Upper lobe of left lung (tissue), 6 donors: ENCODE measurements around the gene KLF6. TPM values are rescaled to one million over a fixed set of nuclear protein-coding genes. Genes with fewer than 3 reads are reported as not detected.
A peak's percentile ranks its signal among the peaks of the same experiment; 100 is the strongest.

ENCODE experiments used
- ATAC-seq, 2 donors: fragments of 200-7000 bp; cut with Tn5 transposase; one replicate each; pipeline ENCODE4 v1.9.1; 2022; ENCODE audit warnings: mild to moderate bottlenecking in 2 of 2, moderate library complexity in 2 of 2; ENCODE audit not compliant: low FRiP score in 2 of 2
- DNase-seq, 2 donors: peaks; one replicate each; pipeline ENCODE4 v3.0.0-alpha.2; 2019 to 2020
- H3K27ac ChIP-seq, 4 donors: fragments of 200-600 bp; sonication (generic); one replicate each; pipeline ENCODE4 v1.5.1; 2016 to 2019
- H3K27me3 ChIP-seq, 4 donors: fragments of 200-600 bp; sonication (generic); one replicate each; pipeline ENCODE4 v1.5.1; 2017 to 2019
- H3K36me3 ChIP-seq, 4 donors: fragments of 200-600 bp; sonication (generic); one replicate each; pipeline ENCODE4 v1.5.1; 2016 to 2019
- H3K4me1 ChIP-seq, 4 donors: fragments of 200-600 bp; sonication (generic); one replicate each; pipeline ENCODE4 v1.5.1; 2018 to 2019
- H3K4me3 ChIP-seq, 4 donors: fragments of 200-600 bp; sonication (generic); one replicate each; pipeline ENCODE4 v1.5.1; 2017 to 2019; ENCODE audit warnings: mild to moderate bottlenecking in 2 of 4, moderate library complexity in 1 of 4
- H3K9me3 ChIP-seq, 4 donors: fragments of 200-600 bp; sonication (generic); one replicate each; pipeline ENCODE4 v1.5.1; 2018 to 2019
- EP300 ChIP-seq, 4 donors: sonication (generic); formaldehyde crosslinking; IDR thresholded peaks; one replicate each; pipeline ENCODE4 v1.5.1; 2017; ENCODE audit warnings: antibody characterized with exemption in 4 of 4, control low read depth in 2 of 4
- POLR2A ChIP-seq, 4 donors: fragments of 450-650 bp; IDR thresholded peaks; one replicate each; pipeline ENCODE4 v1.5.1; 2016 to 2017; ENCODE audit warnings: antibody characterized with exemption in 4 of 4, mild to moderate bottlenecking in 2 of 4
- POLR2AphosphoS5 ChIP-seq, 2 donors: sonication (generic); formaldehyde crosslinking; IDR thresholded peaks; one replicate each; pipeline ENCODE4 v1.5.1; 2017; ENCODE audit warnings: antibody characterized with exemption in 2 of 2
- WGBS, 2 donors: methylation state at CpG; one replicate each; pipeline ENCODE4 v1.1.5; 2017 to 2018; 5-methylcytosine and 5-hydroxymethylcytosine counted together
- total RNA-seq, 6 donors: library from RNA; depleted of rRNA in 4 of 6; stranded (reverse); fragments of >200 nt in 4 of 6; gene quantifications; one replicate each; pipeline versions ENCODE4 v1.1.0 to v1.2.1, GENCODE V29; 2016 to 2021
- TF ChIP-seq, protein P1 (sequence below), 6 experiments: fragments of 450-650 bp in 4 of 6; fragments of 200-600 bp in 2 of 6; sonication (generic) in 2 of 6; IDR thresholded peaks; one replicate each; pipeline ENCODE4 v1.5.1; 2016 to 2019; ENCODE audit warnings: antibody characterized with exemption in 6 of 6
- donor health status: DM: no; HTN: no; CAD: no; lungs with moderate emphysema.
- donor health status: DM: no; HTN: yes; CAD: no; lungs with severe emphysema.

The KLF6 gene
- total RNA-seq, 6 donors from 2014 or later: 164 to 439 (median 249) TPM

DNA sequence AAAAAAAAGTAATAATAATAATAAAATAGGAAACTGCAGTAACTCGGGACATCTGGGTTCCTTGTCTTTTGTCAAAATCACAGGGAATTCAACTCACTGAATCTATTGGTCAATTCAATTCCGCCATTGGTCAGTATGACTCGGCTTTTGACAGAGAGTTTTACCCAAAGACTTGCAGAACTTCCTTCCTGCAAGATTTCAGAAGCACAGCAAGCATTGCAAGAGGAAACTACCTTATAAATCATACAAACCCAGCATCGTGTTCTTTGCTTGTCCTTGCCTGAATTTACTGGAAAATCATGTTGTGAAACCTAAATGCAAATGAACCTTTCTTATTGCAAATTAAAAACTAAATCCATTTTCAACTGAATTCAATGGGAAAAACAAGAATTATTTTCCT lies 15.5 kb downstream of the KLF6 start:
- DNase-seq (no peak), ATAC-seq (peak in 1 of 2 donors; percentile 11)
- H3K36me3 ChIP-seq: peaks cover 0 to 8% (median 0%) of the 10 kb centered on the region in 4 donors
- TF ChIP-seq EP300 (IDR thresholded peaks at IDR 0.05) (no peak), POLR2AphosphoS5 (IDR thresholded peaks at IDR 0.05) (no peak), POLR2A (IDR thresholded peaks at IDR 0.05) (no peak)
- TF ChIP-seq, protein P1, sequence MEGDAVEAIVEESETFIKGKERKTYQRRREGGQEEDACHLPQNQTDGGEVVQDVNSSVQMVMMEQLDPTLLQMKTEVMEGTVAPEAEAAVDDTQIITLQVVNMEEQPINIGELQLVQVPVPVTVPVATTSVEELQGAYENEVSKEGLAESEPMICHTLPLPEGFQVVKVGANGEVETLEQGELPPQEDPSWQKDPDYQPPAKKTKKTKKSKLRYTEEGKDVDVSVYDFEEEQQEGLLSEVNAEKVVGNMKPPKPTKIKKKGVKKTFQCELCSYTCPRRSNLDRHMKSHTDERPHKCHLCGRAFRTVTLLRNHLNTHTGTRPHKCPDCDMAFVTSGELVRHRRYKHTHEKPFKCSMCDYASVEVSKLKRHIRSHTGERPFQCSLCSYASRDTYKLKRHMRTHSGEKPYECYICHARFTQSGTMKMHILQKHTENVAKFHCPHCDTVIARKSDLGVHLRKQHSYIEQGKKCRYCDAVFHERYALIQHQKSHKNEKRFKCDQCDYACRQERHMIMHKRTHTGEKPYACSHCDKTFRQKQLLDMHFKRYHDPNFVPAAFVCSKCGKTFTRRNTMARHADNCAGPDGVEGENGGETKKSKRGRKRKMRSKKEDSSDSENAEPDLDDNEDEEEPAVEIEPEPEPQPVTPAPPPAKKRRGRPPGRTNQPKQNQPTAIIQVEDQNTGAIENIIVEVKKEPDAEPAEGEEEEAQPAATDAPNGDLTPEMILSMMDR (IDR thresholded peaks at IDR 0.05): no peak
- WGBS, 2 donors: 53 to 64% methylated on average over 4 of the region's 4 CpGs
- no peaks in the 10 kb centered on the region for H3K27me3 ChIP-seq
- H3K4me3 ChIP-seq: no peak overlapping the region
- peak overlapping the region in 2 of 4 donors; percentile 37 to 74 for H3K27ac ChIP-seq
- peaks cover 5 to 13% (median 11%) of the 10 kb centered on the region in 4 donors for H3K4me1 ChIP-seq
- H3K9me3 ChIP-seq: no peaks in the 10 kb centered on the region

DNA sequence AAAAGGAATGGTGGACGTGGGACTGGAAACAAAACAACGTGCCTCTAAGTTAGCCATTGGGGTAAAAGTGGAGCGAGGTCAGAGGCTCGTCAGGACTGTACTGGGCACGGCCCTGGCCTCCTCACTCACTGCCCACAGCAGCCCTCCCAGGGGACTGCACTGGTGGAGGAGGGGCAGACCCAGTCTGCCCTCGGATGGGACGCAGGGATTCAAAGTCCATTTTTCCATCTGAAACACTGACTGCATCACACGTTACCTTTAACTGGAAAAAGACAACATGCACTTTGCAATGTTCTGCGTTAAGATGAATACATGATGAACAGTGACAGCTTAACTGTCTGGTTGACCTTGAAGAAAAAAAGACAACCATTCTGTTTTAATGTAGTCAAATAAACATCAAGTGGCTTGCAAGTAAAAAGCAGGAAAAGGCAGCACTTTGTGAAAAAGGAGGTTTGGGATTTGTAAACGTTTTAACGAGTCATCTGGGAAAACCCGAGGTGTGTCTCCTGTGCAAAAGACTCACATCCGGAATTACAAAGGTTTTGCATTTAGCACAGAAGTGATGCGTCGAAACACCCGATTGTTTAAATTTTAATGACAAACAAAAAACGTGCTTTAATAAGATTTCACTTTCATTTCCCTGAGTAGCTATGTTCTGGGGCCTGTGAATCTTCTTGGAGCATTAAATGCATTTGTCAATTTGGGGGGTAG lies 18.8 kb downstream of the KLF6 start:
- no peak for ATAC-seq
- no peak for TF ChIP-seq EP300 (IDR thresholded peaks at IDR 0.05)
- no peak for TF ChIP-seq POLR2AphosphoS5 (IDR thresholded peaks at IDR 0.05)
- TF ChIP-seq POLR2A (IDR thresholded peaks at IDR 0.05): no peak
- TF ChIP-seq, protein P1 (IDR thresholded peaks at IDR 0.05): no peak
- 64 to 70% methylated on average over 17 of the region's 17 CpGs for WGBS, 2 donors
- no peak for DNase-seq
- peak overlapping the region in 1 of 4 donors; percentile 55 for H3K27ac ChIP-seq
- no peak overlapping the region for H3K4me3 ChIP-seq
- H3K9me3 ChIP-seq: no peaks in the 10 kb centered on the region
- no peaks in the 10 kb centered on the region for H3K27me3 ChIP-seq
- no peaks in the 10 kb centered on the region for H3K36me3 ChIP-seq
- H3K4me1 ChIP-seq: peaks cover 11 to 13% (median 12%) of the 10 kb centered on the region in 4 donors

DNA sequence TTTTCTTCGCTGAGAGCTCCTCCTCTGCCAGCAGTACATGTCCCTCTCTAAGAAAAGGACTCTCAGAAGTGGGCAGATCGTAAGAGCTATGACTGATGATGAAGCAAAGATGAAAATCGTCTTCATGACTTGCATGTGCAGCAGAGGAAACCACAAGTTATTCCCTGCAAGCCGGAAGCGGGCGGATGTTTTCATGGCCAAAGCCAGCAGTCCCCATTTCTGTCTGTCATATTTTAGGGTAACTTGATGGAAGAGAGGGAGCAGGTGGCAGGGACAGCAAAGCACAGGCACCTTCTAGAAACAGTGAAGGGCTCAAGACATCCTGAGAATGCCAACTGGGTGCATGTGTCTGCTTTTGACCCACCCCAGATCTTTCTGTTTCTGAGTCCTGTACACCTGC lies 19.9 kb downstream of the KLF6 start:
- no peak for TF ChIP-seq POLR2A (IDR thresholded peaks at IDR 0.05)
- TF ChIP-seq EP300 (IDR thresholded peaks at IDR 0.05): no peak
- TF ChIP-seq, protein P1 (IDR thresholded peaks at IDR 0.05): no peak
- no peak for TF ChIP-seq POLR2AphosphoS5 (IDR thresholded peaks at IDR 0.05)
- Histone ChIP-seq H3K9me3 (no peaks in the 10 kb centered on the region), H3K27me3 (no peaks in the 10 kb centered on the region), H3K4me1 (peaks cover 11 to 13% (median 12%) of the 10 kb centered on the region in 4 donors), H3K4me3 (no peak overlapping the region), H3K27ac (peak overlapping the region; percentile 42 to 69 (median 49)), H3K36me3 (no peaks in the 10 kb centered on the region)
- 53 to 58% methylated on average over 6 of the region's 6 CpGs for WGBS, 2 donors
- DNase-seq: no peak
- peak in 1 of 2 donors; percentile 44 for ATAC-seq

DNA sequence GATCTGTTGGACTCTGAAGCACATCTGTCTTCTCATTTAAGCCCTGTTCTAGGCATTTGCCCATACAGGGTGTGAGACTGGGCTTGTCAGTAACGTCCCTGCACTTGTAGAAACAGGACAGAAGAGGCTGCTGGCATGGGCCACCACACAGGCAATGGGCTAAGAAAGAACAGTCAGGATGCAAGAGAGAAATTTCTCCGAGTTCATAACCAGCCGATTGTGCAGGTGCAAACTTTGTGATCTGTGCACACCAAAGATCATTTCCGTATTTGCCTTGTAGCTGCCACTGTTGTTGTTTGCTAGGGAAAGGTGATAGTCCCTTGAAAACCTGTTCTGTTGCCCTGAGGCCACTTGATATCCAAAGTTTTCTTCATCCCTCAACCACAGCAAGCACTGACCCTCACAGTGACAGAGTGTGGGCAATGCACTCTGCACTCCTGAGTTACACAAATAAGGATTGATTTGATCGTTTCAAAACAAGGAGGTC lies 20.3 kb downstream of the KLF6 start:
- Histone ChIP-seq H3K36me3 (no peaks in the 10 kb centered on the region), H3K4me3 (no peak overlapping the region), H3K27me3 (no peaks in the 10 kb centered on the region), H3K4me1 (peaks cover 11 to 13% (median 12%) of the 10 kb centered on the region in 4 donors), H3K9me3 (no peaks in the 10 kb centered on the region), H3K27ac (peak overlapping the region; percentile 42 to 69 (median 49))
- 59 to 70% methylated on average over 5 of the region's 5 CpGs for WGBS, 2 donors
- no peak for TF ChIP-seq POLR2AphosphoS5 (IDR thresholded peaks at IDR 0.05)
- no peak for TF ChIP-seq EP300 (IDR thresholded peaks at IDR 0.05)
- TF ChIP-seq, protein P1 (IDR thresholded peaks at IDR 0.05): no peak
- TF ChIP-seq POLR2A (IDR thresholded peaks at IDR 0.05): no peak
- DNase-seq (no peak), ATAC-seq (no peak)
